Measurements from ENCODE around the gene ENPP6.

GRCh38 chr4:184097815-184098214 lies 119.9 kb downstream of the ENPP6 start:
- TF ChIP-seq, protein P1, sequence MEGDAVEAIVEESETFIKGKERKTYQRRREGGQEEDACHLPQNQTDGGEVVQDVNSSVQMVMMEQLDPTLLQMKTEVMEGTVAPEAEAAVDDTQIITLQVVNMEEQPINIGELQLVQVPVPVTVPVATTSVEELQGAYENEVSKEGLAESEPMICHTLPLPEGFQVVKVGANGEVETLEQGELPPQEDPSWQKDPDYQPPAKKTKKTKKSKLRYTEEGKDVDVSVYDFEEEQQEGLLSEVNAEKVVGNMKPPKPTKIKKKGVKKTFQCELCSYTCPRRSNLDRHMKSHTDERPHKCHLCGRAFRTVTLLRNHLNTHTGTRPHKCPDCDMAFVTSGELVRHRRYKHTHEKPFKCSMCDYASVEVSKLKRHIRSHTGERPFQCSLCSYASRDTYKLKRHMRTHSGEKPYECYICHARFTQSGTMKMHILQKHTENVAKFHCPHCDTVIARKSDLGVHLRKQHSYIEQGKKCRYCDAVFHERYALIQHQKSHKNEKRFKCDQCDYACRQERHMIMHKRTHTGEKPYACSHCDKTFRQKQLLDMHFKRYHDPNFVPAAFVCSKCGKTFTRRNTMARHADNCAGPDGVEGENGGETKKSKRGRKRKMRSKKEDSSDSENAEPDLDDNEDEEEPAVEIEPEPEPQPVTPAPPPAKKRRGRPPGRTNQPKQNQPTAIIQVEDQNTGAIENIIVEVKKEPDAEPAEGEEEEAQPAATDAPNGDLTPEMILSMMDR (IDR thresholded peaks at IDR 0.05; ENCODE audit: low read length): no peak
- TF ChIP-seq EZH2 (IDR thresholded peaks at IDR 0.05; ENCODE audit: borderline replicate concordance, low read length): no peak
